OCI-LY7 (cell line): Measurements from ENCODE around the gene KRTAP5-6. TPM values are rescaled to one million over a fixed set of nuclear protein-coding genes. Genes with fewer than 3 reads are reported as not detected.

Source experiments
- BruUV-seq: library from RNA; stranded (reverse); fragments of 400-500 nt; replicated peaks from 2 replicates; lab custom pipeline; 2021; lab: Mats Ljungman, UMichigan
- CTCF ChIA-PET: fragments of 300-600 bp; sonication (Branson Sonifier 250); formaldehyde crosslinking; loops from one replicate; lab custom pipeline; 2022; ENCODE audit warnings: antibody characterized with exemption; ENCODE audit not compliant: unreplicated experiment; lab: Charles Lee
- POLR2A ChIA-PET: fragments of 300-600 bp; sonication (Branson Sonifier 250); formaldehyde crosslinking; loops from one replicate; lab custom pipeline; 2022; ENCODE audit warnings: antibody characterized with exemption; lab: Charles Lee
- DNase-seq: peaks from one replicate; pipeline ENCODE4 v3.0.0-alpha.2; 2015; ENCODE audit warnings: low spot score
- H2AFZ ChIP-seq: fragments of 200-600 bp; sonication (generic), shearing (Covaris generic); 2 replicates; pipeline ENCODE4 v1.6.1; 2014; ENCODE audit warnings: mild to moderate bottlenecking, antibody characterized with exemption, low read length, moderate library complexity
- H3K27ac ChIP-seq: fragments of 200-600 bp; sonication (generic); 2 replicates; pipeline ENCODE4 v1.5.1; 2014; ENCODE audit warnings: mixed run types, low read depth, mild to moderate bottlenecking, moderate library complexity, low read length, inconsistent platforms; ENCODE audit not compliant: poor library complexity, severe bottlenecking
- H3K36me3 ChIP-seq: fragments of 200-600 bp; sonication (generic); 2 replicates; pipeline ENCODE4 v1.6.1; 2014; ENCODE audit warnings: mild to moderate bottlenecking, antibody characterized with exemption, low read length, moderate library complexity, mixed read lengths; ENCODE audit not compliant: insufficient read depth
- H3K4me1 ChIP-seq: fragments of 200-600 bp; sonication (generic); 2 replicates; pipeline ENCODE4 v1.5.1; 2014; ENCODE audit warnings: mild to moderate bottlenecking, low read length; ENCODE audit not compliant: insufficient read depth, poor library complexity, severe bottlenecking
- H3K4me2 ChIP-seq: fragments of 200-600 bp; sonication (generic); 2 replicates; pipeline ENCODE4 v1.6.1; 2014; ENCODE audit warnings: mild to moderate bottlenecking, low read length
- H3K4me3 ChIP-seq: fragments of 200-600 bp; sonication (generic); 2 replicates; pipeline ENCODE4 v1.5.1; 2014; ENCODE audit warnings: mild to moderate bottlenecking, low read depth, low read length; ENCODE audit not compliant: poor library complexity, severe bottlenecking
- H3K79me2 ChIP-seq: fragments of 200-600 bp; sonication (generic); 2 replicates; pipeline ENCODE4 v1.6.1; 2016; ENCODE audit warnings: low read depth, mild to moderate bottlenecking, low read length, moderate library complexity, mixed read lengths; ENCODE audit not compliant: insufficient read depth
- H3K9me2 ChIP-seq: fragments of 200-600 bp; sonication (generic); 2 replicates; pipeline ENCODE4 v1.6.1; 2016; ENCODE audit warnings: mild to moderate bottlenecking, low read length, mixed read lengths; ENCODE audit not compliant: insufficient read depth
- H3K9me3 ChIP-seq: fragments of 200-600 bp; sonication (generic); 2 replicates; pipeline ENCODE4 v1.6.1; 2014; ENCODE audit warnings: mild to moderate bottlenecking, mixed run types, low read length, mixed read lengths
- H4K20me1 ChIP-seq: fragments of 200-600 bp; sonication (generic); 2 replicates; pipeline ENCODE4 v1.6.1; 2014; ENCODE audit warnings: mild to moderate bottlenecking, antibody characterized with exemption, low read length, moderate library complexity, mixed read lengths; ENCODE audit not compliant: insufficient read depth
- EZH2phosphoT487 ChIP-seq: fragments of 200-600 bp; sonication (generic); IDR thresholded peaks from 2 replicates; pipeline ENCODE4 v1.6.1; 2018; ENCODE audit warnings: low read depth, borderline replicate concordance, mild to moderate bottlenecking, mixed run types, antibody characterized with exemption, low read length, moderate library complexity, mixed read lengths
- intact Hi-C: fragments of 100-400 bp; cut with micrococcal nuclease; formaldehyde crosslinking; loops from one replicate; pipeline ENCODE4 v1.10.0; 2022; ENCODE audit not compliant: unreplicated experiment
- total RNA-seq, 2 experiments: library from RNA; depleted of rRNA in 1 of 2; stranded (reverse); fragments of >200 nt in 1 of 2; shearing (Covaris generic) in 1 of 2; gene quantifications; 2 replicates each; pipeline ENCODE4 v1.2.3, GENCODE V29; 2014 to 2022
- TF ChIP-seq, protein P1 (sequence below): fragments of 200-600 bp; sonication (generic); conservative IDR thresholded peaks from 2 replicates; pipeline ENCODE4 v1.5.1; 2014; ENCODE audit warnings: mild to moderate bottlenecking, antibody characterized with exemption, low read length, moderate library complexity, mixed read lengths

Gene KRTAP5-6
- total RNA-seq, 2 experiments from 2014 or later, result not detected

GRCh38 chr11:1717745-1718144 is 20.8 kb downstream of the KRTAP5-6 start:
- Histone ChIP-seq H3K79me2 (no peaks in the 10 kb centered on the region), H2AFZ (no peak overlapping the region), H3K9me3 (no peaks in the 10 kb centered on the region), H3K4me1 (no peaks in the 10 kb centered on the region), H3K27ac (no peak overlapping the region), H3K4me2 (no peak overlapping the region), H3K4me3 (no peak overlapping the region), H3K36me3 (no peaks in the 10 kb centered on the region), H4K20me1 (no peaks in the 10 kb centered on the region), H3K9me2 (no peaks in the 10 kb centered on the region)
- POLR2A ChIA-PET, result no interaction called here
- intact Hi-C loops, result no loop called here
- BruUV-seq, result no TSS peak
- no peak for DNase-seq
- CTCF ChIA-PET, result no interaction called here
- TF ChIP-seq EZH2phosphoT487, result no peak
- TF ChIP-seq, protein P1, sequence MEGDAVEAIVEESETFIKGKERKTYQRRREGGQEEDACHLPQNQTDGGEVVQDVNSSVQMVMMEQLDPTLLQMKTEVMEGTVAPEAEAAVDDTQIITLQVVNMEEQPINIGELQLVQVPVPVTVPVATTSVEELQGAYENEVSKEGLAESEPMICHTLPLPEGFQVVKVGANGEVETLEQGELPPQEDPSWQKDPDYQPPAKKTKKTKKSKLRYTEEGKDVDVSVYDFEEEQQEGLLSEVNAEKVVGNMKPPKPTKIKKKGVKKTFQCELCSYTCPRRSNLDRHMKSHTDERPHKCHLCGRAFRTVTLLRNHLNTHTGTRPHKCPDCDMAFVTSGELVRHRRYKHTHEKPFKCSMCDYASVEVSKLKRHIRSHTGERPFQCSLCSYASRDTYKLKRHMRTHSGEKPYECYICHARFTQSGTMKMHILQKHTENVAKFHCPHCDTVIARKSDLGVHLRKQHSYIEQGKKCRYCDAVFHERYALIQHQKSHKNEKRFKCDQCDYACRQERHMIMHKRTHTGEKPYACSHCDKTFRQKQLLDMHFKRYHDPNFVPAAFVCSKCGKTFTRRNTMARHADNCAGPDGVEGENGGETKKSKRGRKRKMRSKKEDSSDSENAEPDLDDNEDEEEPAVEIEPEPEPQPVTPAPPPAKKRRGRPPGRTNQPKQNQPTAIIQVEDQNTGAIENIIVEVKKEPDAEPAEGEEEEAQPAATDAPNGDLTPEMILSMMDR, result no peak

- no TSS peak for BruUV-seq
- Histone ChIP-seq H3K27ac (no peak overlapping the region), H3K4me1 (no peaks in the 10 kb centered on the region), H3K79me2 (no peaks in the 10 kb centered on the region), H3K4me2 (no peak overlapping the region), H3K9me2 (no peaks in the 10 kb centered on the region), H3K9me3 (no peaks in the 10 kb centered on the region), H3K36me3 (no peaks in the 10 kb centered on the region), H3K4me3 (no peak overlapping the region), H2AFZ (no peak overlapping the region), H4K20me1 (no peaks in the 10 kb centered on the region)
- ChIA-PET POLR2A (no interaction called here), CTCF (no interaction called here)
- no peak for DNase-seq
- intact Hi-C loops, result no loop called here
- TF ChIP-seq, protein P1, result no peak
- TF ChIP-seq EZH2phosphoT487, result no peak
Measured at GRCh38 chr11:1718326-1718725, 21.3 kb downstream of the KRTAP5-6 start.

DNA sequence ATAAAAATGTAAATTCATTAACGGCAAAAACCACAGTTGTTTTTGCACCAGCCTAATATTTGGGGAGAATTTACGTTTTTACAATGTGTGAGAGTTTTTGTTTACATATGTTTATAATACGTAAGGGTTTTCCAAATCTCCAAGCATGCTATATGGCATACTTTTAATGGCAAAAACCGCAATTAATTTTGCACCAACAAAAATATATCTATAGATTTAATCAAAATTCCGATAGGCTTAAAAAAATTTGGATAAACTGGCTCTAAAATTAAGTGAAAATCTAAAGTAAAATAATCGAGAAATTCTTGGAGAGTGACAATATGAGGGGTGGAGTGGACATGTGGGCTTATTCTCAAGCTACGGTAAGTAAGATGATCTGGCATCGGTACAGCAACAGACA is 22.8 kb downstream of the KRTAP5-6 start:
- H4K20me1 ChIP-seq, result no peaks in the 10 kb centered on the region
- intact Hi-C loops, result no loop called here
- no peak overlapping the region for H3K27ac ChIP-seq
- H2AFZ ChIP-seq, result no peak overlapping the region
- CTCF ChIA-PET, result no interaction called here
- no peak for DNase-seq
- H3K36me3 ChIP-seq, result no peaks in the 10 kb centered on the region
- no peaks in the 10 kb centered on the region for H3K9me3 ChIP-seq
- no TSS peak for BruUV-seq
- H3K79me2 ChIP-seq, result no peaks in the 10 kb centered on the region
- POLR2A ChIA-PET, result no interaction called here
- H3K4me1 ChIP-seq, result no peaks in the 10 kb centered on the region
- H3K9me2 ChIP-seq, result no peaks in the 10 kb centered on the region
- no peak overlapping the region for H3K4me2 ChIP-seq
- no peak overlapping the region for H3K4me3 ChIP-seq
- no peak for TF ChIP-seq EZH2phosphoT487
- TF ChIP-seq, protein P1, result no peak
